ENCODE measurements around the gene YJU2. TPM values are rescaled to one million over a fixed set of nuclear protein-coding genes. Genes with fewer than 3 reads are reported as not detected.
A peak's percentile ranks its signal among the peaks of the same experiment; 100 is the strongest.
"Not testable (repeated sequence)": the region's sequence is repeated elsewhere in the genome, so short reads cannot be mapped to it uniquely, and the experiment has no call there.

YJU2 gene
- total and polyA plus RNA-seq, 8 donors: 9.8 to 32.0 (median 12.6) TPM

- ATAC-seq (peak in 1 of 4 donors; percentile 30), FAIRE-seq (no peak), DNase-seq (no peak)
- H3K27ac ChIP-seq: no peak overlapping the region
- intact Hi-C loops (cut with DNase I): no loop called here
- peaks cover 0 to 6% (median 3%) of the 10 kb centered on the region in 3 donors for H3K4me1 ChIP-seq
- TF ChIP-seq, protein P1, sequence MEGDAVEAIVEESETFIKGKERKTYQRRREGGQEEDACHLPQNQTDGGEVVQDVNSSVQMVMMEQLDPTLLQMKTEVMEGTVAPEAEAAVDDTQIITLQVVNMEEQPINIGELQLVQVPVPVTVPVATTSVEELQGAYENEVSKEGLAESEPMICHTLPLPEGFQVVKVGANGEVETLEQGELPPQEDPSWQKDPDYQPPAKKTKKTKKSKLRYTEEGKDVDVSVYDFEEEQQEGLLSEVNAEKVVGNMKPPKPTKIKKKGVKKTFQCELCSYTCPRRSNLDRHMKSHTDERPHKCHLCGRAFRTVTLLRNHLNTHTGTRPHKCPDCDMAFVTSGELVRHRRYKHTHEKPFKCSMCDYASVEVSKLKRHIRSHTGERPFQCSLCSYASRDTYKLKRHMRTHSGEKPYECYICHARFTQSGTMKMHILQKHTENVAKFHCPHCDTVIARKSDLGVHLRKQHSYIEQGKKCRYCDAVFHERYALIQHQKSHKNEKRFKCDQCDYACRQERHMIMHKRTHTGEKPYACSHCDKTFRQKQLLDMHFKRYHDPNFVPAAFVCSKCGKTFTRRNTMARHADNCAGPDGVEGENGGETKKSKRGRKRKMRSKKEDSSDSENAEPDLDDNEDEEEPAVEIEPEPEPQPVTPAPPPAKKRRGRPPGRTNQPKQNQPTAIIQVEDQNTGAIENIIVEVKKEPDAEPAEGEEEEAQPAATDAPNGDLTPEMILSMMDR (IDR thresholded peaks at IDR 0.05): no peak
- no peaks in the 10 kb centered on the region for H3K36me3 ChIP-seq
- H3K4me3 ChIP-seq: peak overlapping the region in 2 of 4 donors; percentile 11 to 33
- H3K27me3 ChIP-seq: no peaks in the 10 kb centered on the region
- WGBS, 2 donors: 2% methylated on average over 55 to 71 of the region's 71 CpGs
- no peaks in the 10 kb centered on the region for H3K9me3 ChIP-seq
These were observed 32.9 kb downstream of the YJU2 start for GRCh38 chr19:4279530-4280422.

- no peaks in the 10 kb centered on the region for H3K36me3 ChIP-seq
- TF ChIP-seq, protein P1 (IDR thresholded peaks at IDR 0.05): no peak
- H3K4me1 ChIP-seq: peaks cover 0 to 2% (median under 1%) of the 10 kb centered on the region in 3 donors
- DNase-seq (peak in 1 of 6 donors; percentile 23), FAIRE-seq (no peak), ATAC-seq (peak in 3 of 4 donors; percentile 29 to 83 (median 40))
- no peak overlapping the region for H3K27ac ChIP-seq
- WGBS, 2 donors: 28 to 38% methylated on average over 20 of the region's 20 CpGs
- intact Hi-C loops (cut with DNase I): no loop called here
- H3K27me3 ChIP-seq: no peaks in the 10 kb centered on the region
- no peak overlapping the region for H3K4me3 ChIP-seq
- no peaks in the 10 kb centered on the region for H3K9me3 ChIP-seq
These were observed 37.5 kb downstream of the YJU2 start for GRCh38 chr19:4284176-4284958.

DNA sequence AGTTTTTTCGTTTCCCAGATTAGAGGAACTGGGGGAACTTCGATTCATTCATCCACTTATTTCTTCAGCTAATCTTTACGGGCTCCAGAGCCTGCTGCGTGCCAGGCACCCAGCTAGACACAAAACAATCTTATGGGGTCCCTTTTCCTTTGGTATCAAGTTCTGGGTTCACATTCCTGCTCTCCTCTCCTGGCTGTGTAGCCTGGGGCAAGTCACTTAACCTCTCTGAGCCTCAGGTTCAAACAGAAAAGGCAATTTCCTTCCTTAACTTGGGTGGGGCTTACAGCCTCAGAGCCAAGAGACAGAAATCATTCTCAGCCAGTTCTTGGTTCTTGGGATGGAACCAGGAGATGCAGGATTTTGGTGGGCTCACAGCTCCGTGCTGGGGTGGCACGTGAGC, 38.1 kb downstream of the YJU2 start:
- no peak for FAIRE-seq
- intact Hi-C loops (cut with DNase I): no loop called here

DNA sequence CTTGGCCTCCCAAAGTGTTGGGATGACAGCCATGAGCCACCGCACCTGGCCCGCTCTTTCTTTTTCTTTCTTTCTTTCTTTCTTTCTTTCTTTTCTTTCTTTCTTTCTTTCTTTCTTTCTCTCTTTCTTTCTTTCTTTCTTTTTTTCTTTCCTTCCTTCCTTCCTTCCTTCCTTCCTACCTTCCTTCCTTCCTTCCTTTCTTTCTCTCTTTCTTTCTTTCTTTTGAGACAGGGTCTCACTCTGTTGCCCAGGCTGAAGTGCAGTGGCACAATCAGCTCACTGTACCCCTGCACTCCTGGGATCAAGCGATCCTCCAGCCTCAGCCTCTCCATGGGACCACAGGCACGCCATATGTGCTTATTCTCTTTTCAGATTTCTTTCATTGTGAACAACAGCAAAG, 39.3 kb downstream of the YJU2 start:
- H3K4me3 ChIP-seq; H3K9me3 ChIP-seq; H3K4me1 ChIP-seq; DNase-seq; intact Hi-C loops (cut with DNase I); ATAC-seq; H3K36me3 ChIP-seq; H3K27ac ChIP-seq; H3K27me3 ChIP-seq; FAIRE-seq: not testable (repeated sequence)
- WGBS, 2 donors: 79 to 86% methylated on average over 4 of the region's 4 CpGs

More for the DNA sequence above, 38.1 kb downstream of the YJU2 start:
- Histone ChIP-seq H3K27me3 (no peaks in the 10 kb centered on the region), H3K36me3 (no peaks in the 10 kb centered on the region), H3K27ac (no peak overlapping the region), H3K4me1 (no peaks in the 10 kb centered on the region), H3K9me3 (no peaks in the 10 kb centered on the region), H3K4me3 (no peak overlapping the region)
- TF ChIP-seq, protein P1 (IDR thresholded peaks at IDR 0.05): no peak
- WGBS, 2 donors: 58 to 65% methylated on average over 6 of the region's 6 CpGs
- ATAC-seq (no peak), DNase-seq (no peak)

DNA sequence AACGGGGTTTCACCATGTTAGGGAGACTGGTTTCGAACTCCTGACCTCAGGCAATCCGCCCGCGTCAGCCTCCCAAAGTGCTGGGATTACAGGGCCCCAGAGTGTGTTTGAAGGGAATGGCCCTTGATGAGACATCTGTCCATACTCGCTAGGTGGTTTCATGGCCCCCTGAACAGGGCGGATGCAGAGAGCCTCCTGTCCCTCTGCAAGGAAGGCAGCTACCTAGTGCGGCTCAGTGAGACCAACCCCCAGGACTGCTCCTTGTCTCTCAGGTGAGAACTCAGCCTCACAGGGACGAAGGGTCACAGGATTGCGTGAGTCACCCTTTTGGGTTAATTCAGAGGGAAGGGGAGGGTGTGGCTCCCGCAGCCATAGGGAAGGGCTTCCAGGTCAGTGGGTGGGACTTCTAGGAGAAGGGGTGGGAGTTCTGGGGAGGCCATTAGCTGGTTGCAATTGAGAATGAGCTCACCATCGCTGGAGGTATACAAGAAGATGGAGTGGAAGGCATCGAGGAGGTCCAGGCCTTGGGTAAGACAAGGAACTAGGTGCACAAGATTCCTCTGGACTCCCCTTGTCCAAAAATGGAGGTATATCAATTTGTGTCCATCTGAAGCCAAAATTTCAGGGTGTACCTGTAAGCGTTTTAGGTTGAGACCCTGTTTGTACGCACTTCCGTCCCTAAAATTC, 41.4 kb downstream of the YJU2 start:
- intact Hi-C loops (cut with DNase I): no loop called here
- no peak overlapping the region for H3K4me3 ChIP-seq
- 71 to 74% methylated on average over 16 of the region's 16 CpGs for WGBS, 2 donors
- no peaks in the 10 kb centered on the region for H3K27me3 ChIP-seq
- ATAC-seq: no peak
- no peak for FAIRE-seq
- no peak for DNase-seq
- H3K9me3 ChIP-seq: no peaks in the 10 kb centered on the region
- no peak overlapping the region for H3K27ac ChIP-seq
- no peaks in the 10 kb centered on the region for H3K4me1 ChIP-seq
- H3K36me3 ChIP-seq: no peaks in the 10 kb centered on the region
- TF ChIP-seq, protein P1 (IDR thresholded peaks at IDR 0.05): no peak

Data from pancreas (tissue), 10 donors.